Keratinocyte (primary cell): ENCODE measurements around the gene INTS6L. TPM values are rescaled to one million over a fixed set of nuclear protein-coding genes. Genes with fewer than 3 reads are reported as not detected.

ENCODE experiments used
- DNase-seq: peaks from one replicate; pipeline ENCODE4 v3.0.0-alpha.2; 2011; ENCODE audit warnings: low read depth, missing footprints, low spot score
- FAIRE-seq: peaks from 2 replicates; lab custom pipeline; 2011; peaks lifted over from hg19 to GRCh38; lab: Jason Lieb, UNC
- H2AFZ ChIP-seq: 2 replicates; pipeline ENCODE4 v1.6.0; 2012; ENCODE audit warnings: low read length, control low read depth, inconsistent platforms; ENCODE audit not compliant: control insufficient read depth
- H3K27ac ChIP-seq: 2 replicates; pipeline ENCODE4 v1.5.1; 2011; ENCODE audit warnings: low read length; ENCODE audit not compliant: control insufficient read depth, insufficient read depth
- H3K27me3 ChIP-seq: 3 replicates; pipeline ENCODE4 v1.6.0; 2011; ENCODE audit warnings: low read length; ENCODE audit not compliant: control insufficient read depth, insufficient read depth; ENCODE audit errors: extremely low read depth
- H3K36me3 ChIP-seq, 2 experiments: 2 replicates in 1 of 2; 3 replicates in 1 of 2; pipeline ENCODE4 v1.5.1; 2011; ENCODE audit warnings: low read length in 2 of 2, mild to moderate bottlenecking in 1 of 2; ENCODE audit not compliant: control insufficient read depth in 2 of 2, insufficient read depth in 2 of 2; ENCODE audit errors: extremely low read depth in 1 of 2
- H3K4me1 ChIP-seq: 3 replicates; pipeline ENCODE4 v1.5.1; 2011; ENCODE audit warnings: low read length; ENCODE audit not compliant: control insufficient read depth, insufficient read depth; ENCODE audit errors: extremely low read depth
- H3K4me2 ChIP-seq: 3 replicates; pipeline ENCODE4 v1.6.0; 2011; ENCODE audit warnings: low read depth, low read length; ENCODE audit not compliant: control insufficient read depth, insufficient read depth; ENCODE audit errors: extremely low read depth
- H3K4me3 ChIP-seq, 3 experiments: fragments of 200-600 bp in 1 of 3; sonication (generic) in 1 of 3; 2 replicates in 2 of 3; 3 replicates in 1 of 3; pipeline ENCODE4 v1.5.1; 2011 to 2016; ENCODE audit warnings: low read length in 3 of 3, mild to moderate bottlenecking in 3 of 3, control low read depth in 2 of 3, inconsistent platforms in 1 of 3, low read depth in 1 of 3, mixed read lengths in 1 of 3, mixed run types in 1 of 3, moderate library complexity in 1 of 3; ENCODE audit not compliant: control insufficient read depth in 2 of 3, insufficient read depth in 2 of 3; ENCODE audit errors: extremely low read depth in 1 of 3
- H3K79me2 ChIP-seq: 2 replicates; pipeline ENCODE4 v1.6.0; 2012; ENCODE audit warnings: low read length; ENCODE audit not compliant: control insufficient read depth, insufficient read depth
- H3K9ac ChIP-seq: 3 replicates; pipeline ENCODE4 v1.6.0; 2011; ENCODE audit warnings: low read length; ENCODE audit not compliant: control insufficient read depth, insufficient read depth; ENCODE audit errors: extremely low read depth
- H3K9me1 ChIP-seq: 3 replicates; pipeline ENCODE4 v1.6.0; 2011; ENCODE audit warnings: low read length; ENCODE audit not compliant: control insufficient read depth, insufficient read depth; ENCODE audit errors: extremely low read depth
- H3K9me3 ChIP-seq: 2 replicates; pipeline ENCODE4 v1.5.1; 2012; ENCODE audit warnings: low read depth, low read length; ENCODE audit not compliant: control insufficient read depth
- H4K20me1 ChIP-seq: 3 replicates; pipeline ENCODE4 v1.6.0; 2011; ENCODE audit warnings: low read length; ENCODE audit not compliant: control insufficient read depth, insufficient read depth; ENCODE audit errors: extremely low read depth
- CTCF ChIP-seq, 3 experiments: IDR thresholded peaks in 1 of 3; conservative IDR thresholded peaks in 1 of 3; optimal IDR thresholded peaks in 1 of 3; 2 replicates in 2 of 3; 3 replicates in 1 of 3; pipeline versions ENCODE3 to v1.5.1; 2011; ENCODE audit warnings: low read length in 3 of 3, mild to moderate bottlenecking in 3 of 3, moderate library complexity in 2 of 3, control low read depth in 1 of 3, inconsistent platforms in 1 of 3; ENCODE audit not compliant: insufficient read depth in 2 of 3; ENCODE audit errors: extremely low read depth in 1 of 3
- EZH2 ChIP-seq: IDR thresholded peaks from one replicate; pipeline ENCODE4 v1.6.1; 2012; ENCODE audit warnings: inconsistent platforms, mild to moderate bottlenecking, low read length, moderate library complexity
- dilution Hi-C: fragments of 300-500 bp; cut with MboI; formaldehyde crosslinking; loops from one replicate; pipeline ENCODE4 v1.7.0; 2020; ENCODE audit warnings: low sequenced_read_pairs; ENCODE audit not compliant: extremely low pct_ligation_motif_present
- polyA plus RNA-seq, 5 experiments: library from polyadenylated mRNA; depleted of rRNA in 3 of 5; stranded (reverse) in 3 of 5; stranded (forward) in 1 of 5; unstranded in 1 of 5; fragments of >200 nt; gene quantifications; 1 replicate in 1 of 5; 2 replicates in 3 of 5; 3 replicates in 1 of 5; pipeline versions ENCODE4 v1.2.1 to v1.2.3, GENCODE V29; 2011 to 2012; ENCODE audit warnings: missing spikeins in 2 of 5, low read depth in 1 of 5, low replicate concordance in 1 of 5

Gene INTS6L
- polyA plus RNA-seq, 1 donor (not counting 4 experiments of a cell fraction or from before 2014, with no cell fraction given): 14.5 TPM

GRCh38 chrX:135528756-135529155 is 8.3 kb downstream of the INTS6L start:
- no peak for FAIRE-seq
- no peaks in the 10 kb centered on the region for H3K9me3 ChIP-seq
- dilution Hi-C loops: no loop called here
- H3K27ac ChIP-seq: no peak overlapping the region
- no peak overlapping the region for H3K4me3 ChIP-seq
- H3K27me3 ChIP-seq: no peaks in the 10 kb centered on the region
- H3K9me1 ChIP-seq: no peaks in the 10 kb centered on the region
- peaks cover 19% of the 10 kb centered on the region for H3K4me1 ChIP-seq
- H3K9ac ChIP-seq: no peak overlapping the region
- TF ChIP-seq EZH2: no peak
- TF ChIP-seq CTCF (optimal IDR thresholded peaks at IDR 0.05 in 1 of 3, IDR thresholded peaks at IDR 0.05 in 1 of 3, conservative IDR thresholded peaks at IDR 0.05 in 1 of 3; ENCODE audit: extremely low read depth in 1 of 3, insufficient read depth in 2 of 3, low read length in 3 of 3): no peak
- H3K36me3 ChIP-seq: no peaks in the 10 kb centered on the region
- no peak for DNase-seq
- H3K4me2 ChIP-seq: no peak overlapping the region
- H2AFZ ChIP-seq: no peak overlapping the region
- H3K79me2 ChIP-seq: no peaks in the 10 kb centered on the region
- H4K20me1 ChIP-seq: no peaks in the 10 kb centered on the region

GRCh38 chrX:135530097-135530496 is 9.6 kb downstream of the INTS6L start:
- Histone ChIP-seq H3K9ac (no peak overlapping the region), H4K20me1 (no peaks in the 10 kb centered on the region), H3K9me1 (no peaks in the 10 kb centered on the region), H3K4me1 (peaks cover 24% of the 10 kb centered on the region), H3K9me3 (no peaks in the 10 kb centered on the region), H3K79me2 (no peaks in the 10 kb centered on the region), H3K27ac (no peak overlapping the region), H2AFZ (no peak overlapping the region), H3K36me3 (no peaks in the 10 kb centered on the region), H3K4me2 (no peak overlapping the region), H3K27me3 (no peaks in the 10 kb centered on the region), H3K4me3 (no peak overlapping the region)
- TF ChIP-seq EZH2 (no peak), CTCF (optimal IDR thresholded peaks at IDR 0.05 in 1 of 3, IDR thresholded peaks at IDR 0.05 in 1 of 3, conservative IDR thresholded peaks at IDR 0.05 in 1 of 3; ENCODE audit: extremely low read depth in 1 of 3, insufficient read depth in 2 of 3, low read length in 3 of 3) (no peak)
- no peak for DNase-seq
- no peak for FAIRE-seq
- dilution Hi-C loops: no loop called here
